ENCODE data around the gene TVP23A. TPM values are rescaled to one million over a fixed set of nuclear protein-coding genes. Genes with fewer than 3 reads are reported as not detected.

Gene TVP23A
- total and polyA plus RNA-seq, 10 of the 15 experiments (the other 5 are each of a cell fraction or from before 2014, with no cell fraction given) = 1.1 to 6.4 (median 2.2) TPM

DNA sequence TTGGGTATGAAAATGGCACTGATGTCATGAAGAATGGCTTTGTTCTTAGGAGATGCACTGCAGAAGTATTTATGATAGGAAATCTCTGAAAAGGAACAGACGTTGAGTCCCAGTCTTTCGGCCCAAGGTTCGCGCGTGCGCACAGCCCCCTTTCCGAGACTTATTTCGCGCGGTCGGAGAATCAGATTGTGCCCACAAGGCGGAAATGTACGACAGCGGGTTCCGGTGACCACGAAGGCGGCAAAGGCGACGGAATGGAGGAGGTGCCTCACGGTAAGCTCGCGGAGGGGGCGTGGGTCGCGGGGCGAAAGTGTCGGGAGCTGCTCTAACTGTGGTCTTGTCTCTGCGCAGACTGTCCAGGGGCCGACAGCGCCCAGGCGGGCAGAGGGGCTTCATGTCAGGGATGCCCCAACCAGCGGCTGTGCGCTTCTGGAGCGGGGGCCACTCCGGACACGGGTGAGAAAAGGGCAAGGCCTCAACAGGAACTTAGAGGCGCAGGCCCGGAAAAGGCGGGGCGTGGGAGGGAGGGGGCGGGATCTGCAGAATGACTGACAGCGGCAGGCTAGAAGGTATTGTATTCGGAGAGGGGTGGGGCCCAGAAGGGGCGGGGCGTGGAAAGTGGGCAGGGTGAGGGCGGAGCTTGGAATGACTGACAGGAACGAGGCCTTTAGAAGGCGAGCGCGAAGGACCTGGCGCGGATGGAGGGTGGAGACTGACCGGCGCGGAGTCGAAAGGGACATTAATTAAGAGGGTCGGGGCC, 74.8 kb downstream of the TVP23A start, which contains the start of gene NUBP1 (continued):
- TF ChIP-seq, protein P1, sequence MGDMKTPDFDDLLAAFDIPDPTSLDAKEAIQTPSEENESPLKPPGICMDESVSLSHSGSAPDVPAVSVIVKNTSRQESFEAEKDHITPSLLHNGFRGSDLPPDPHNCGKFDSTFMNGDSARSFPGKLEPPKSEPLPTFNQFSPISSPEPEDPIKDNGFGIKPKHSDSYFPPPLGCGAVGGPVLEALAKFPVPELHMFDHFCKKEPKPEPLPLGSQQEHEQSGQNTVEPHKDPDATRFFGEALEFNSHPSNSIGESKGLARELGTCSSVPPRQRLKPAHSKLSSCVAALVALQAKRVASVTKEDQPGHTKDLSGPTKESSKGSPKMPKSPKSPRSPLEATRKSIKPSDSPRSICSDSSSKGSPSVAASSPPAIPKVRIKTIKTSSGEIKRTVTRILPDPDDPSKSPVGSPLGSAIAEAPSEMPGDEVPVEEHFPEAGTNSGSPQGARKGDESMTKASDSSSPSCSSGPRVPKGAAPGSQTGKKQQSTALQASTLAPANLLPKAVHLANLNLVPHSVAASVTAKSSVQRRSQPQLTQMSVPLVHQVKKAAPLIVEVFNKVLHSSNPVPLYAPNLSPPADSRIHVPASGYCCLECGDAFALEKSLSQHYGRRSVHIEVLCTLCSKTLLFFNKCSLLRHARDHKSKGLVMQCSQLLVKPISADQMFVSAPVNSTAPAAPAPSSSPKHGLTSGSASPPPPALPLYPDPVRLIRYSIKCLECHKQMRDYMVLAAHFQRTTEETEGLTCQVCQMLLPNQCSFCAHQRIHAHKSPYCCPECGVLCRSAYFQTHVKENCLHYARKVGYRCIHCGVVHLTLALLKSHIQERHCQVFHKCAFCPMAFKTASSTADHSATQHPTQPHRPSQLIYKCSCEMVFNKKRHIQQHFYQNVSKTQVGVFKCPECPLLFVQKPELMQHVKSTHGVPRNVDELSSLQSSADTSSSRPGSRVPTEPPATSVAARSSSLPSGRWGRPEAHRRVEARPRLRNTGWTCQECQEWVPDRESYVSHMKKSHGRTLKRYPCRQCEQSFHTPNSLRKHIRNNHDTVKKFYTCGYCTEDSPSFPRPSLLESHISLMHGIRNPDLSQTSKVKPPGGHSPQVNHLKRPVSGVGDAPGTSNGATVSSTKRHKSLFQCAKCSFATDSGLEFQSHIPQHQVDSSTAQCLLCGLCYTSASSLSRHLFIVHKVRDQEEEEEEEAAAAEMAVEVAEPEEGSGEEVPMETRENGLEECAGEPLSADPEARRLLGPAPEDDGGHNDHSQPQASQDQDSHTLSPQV (IDR thresholded peaks at IDR 0.05) = no peak
- TF ChIP-seq STAT1 (conservative IDR thresholded peaks at IDR 0.05) (peak; percentile 90; the same call in 1 of the 2 replicates), TCF12 (IDR thresholded peaks at IDR 0.05; ENCODE audit: low read depth, low read length) (peak; percentile 32; the same call in 1 of the 2 replicates), SUZ12 (IDR thresholded peaks at IDR 0.05; ENCODE audit: unreplicated experiment) (no peak), PML (IDR thresholded peaks at IDR 0.05; ENCODE audit: low read length) (peak; percentile 95), RUNX3 (IDR thresholded peaks at IDR 0.05; ENCODE audit: low read length) (peak; percentile 90), NR2C1 (IDR thresholded peaks at IDR 0.05) (0 out of 2 replicates have a peak, but pooled peaks have one; percentile 20), BCL3 (IDR thresholded peaks at IDR 0.05; ENCODE audit: borderline replicate concordance, insufficient read depth, low read depth, low read length, poor library complexity, severe bottlenecking) (no peak), ZNF274 (IDR thresholded peaks at IDR 0.05; ENCODE audit: insufficient read depth, insufficient read length) (no peak)
- TF ChIP-seq, protein P2, sequence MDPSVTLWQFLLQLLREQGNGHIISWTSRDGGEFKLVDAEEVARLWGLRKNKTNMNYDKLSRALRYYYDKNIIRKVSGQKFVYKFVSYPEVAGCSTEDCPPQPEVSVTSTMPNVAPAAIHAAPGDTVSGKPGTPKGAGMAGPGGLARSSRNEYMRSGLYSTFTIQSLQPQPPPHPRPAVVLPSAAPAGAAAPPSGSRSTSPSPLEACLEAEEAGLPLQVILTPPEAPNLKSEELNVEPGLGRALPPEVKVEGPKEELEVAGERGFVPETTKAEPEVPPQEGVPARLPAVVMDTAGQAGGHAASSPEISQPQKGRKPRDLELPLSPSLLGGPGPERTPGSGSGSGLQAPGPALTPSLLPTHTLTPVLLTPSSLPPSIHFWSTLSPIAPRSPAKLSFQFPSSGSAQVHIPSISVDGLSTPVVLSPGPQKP (IDR thresholded peaks at IDR 0.05; ENCODE audit: low read depth, low read length) = 0 out of 2 replicates have a peak, but pooled peaks have one; percentile 44
- TF ChIP-seq, protein P3, sequence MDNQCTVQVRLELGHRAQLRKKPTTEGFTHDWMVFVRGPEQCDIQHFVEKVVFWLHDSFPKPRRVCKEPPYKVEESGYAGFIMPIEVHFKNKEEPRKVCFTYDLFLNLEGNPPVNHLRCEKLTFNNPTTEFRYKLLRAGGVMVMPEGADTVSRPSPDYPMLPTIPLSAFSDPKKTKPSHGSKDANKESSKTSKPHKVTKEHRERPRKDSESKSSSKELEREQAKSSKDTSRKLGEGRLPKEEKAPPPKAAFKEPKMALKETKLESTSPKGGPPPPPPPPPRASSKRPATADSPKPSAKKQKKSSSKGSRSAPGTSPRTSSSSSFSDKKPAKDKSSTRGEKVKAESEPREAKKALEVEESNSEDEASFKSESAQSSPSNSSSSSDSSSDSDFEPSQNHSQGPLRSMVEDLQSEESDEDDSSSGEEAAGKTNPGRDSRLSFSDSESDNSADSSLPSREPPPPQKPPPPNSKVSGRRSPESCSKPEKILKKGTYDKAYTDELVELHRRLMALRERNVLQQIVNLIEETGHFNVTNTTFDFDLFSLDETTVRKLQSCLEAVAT (IDR thresholded peaks at IDR 0.05) = peak; percentile 85
- TF ChIP-seq, protein P4, sequence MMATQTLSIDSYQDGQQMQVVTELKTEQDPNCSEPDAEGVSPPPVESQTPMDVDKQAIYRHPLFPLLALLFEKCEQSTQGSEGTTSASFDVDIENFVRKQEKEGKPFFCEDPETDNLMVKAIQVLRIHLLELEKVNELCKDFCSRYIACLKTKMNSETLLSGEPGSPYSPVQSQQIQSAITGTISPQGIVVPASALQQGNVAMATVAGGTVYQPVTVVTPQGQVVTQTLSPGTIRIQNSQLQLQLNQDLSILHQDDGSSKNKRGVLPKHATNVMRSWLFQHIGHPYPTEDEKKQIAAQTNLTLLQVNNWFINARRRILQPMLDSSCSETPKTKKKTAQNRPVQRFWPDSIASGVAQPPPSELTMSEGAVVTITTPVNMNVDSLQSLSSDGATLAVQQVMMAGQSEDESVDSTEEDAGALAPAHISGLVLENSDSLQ (IDR thresholded peaks at IDR 0.05) = peak; percentile 98
- TF ChIP-seq, protein P5, sequence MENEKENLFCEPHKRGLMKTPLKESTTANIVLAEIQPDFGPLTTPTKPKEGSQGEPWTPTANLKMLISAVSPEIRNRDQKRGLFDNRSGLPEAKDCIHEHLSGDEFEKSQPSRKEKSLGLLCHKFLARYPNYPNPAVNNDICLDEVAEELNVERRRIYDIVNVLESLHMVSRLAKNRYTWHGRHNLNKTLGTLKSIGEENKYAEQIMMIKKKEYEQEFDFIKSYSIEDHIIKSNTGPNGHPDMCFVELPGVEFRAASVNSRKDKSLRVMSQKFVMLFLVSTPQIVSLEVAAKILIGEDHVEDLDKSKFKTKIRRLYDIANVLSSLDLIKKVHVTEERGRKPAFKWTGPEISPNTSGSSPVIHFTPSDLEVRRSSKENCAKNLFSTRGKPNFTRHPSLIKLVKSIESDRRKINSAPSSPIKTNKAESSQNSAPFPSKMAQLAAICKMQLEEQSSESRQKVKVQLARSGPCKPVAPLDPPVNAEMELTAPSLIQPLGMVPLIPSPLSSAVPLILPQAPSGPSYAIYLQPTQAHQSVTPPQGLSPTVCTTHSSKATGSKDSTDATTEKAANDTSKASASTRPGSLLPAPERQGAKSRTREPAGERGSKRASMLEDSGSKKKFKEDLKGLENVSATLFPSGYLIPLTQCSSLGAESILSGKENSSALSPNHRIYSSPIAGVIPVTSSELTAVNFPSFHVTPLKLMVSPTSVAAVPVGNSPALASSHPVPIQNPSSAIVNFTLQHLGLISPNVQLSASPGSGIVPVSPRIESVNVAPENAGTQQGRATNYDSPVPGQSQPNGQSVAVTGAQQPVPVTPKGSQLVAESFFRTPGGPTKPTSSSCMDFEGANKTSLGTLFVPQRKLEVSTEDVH (IDR thresholded peaks at IDR 0.05; ENCODE audit: low read depth, partially characterized antibody) = peak; percentile 92
